Endothelial cell of umbilical vein (primary cell): ENCODE measurements around the gene CMC1. TPM values are rescaled to one million over a fixed set of nuclear protein-coding genes. Genes with fewer than 3 reads are reported as not detected.

Source experiments
- BruUV-seq: library from RNA; stranded (reverse); fragments of 400-500 nt; replicated peaks from 2 replicates; lab custom pipeline; 2021; lab: Mats Ljungman, UMichigan
- CTCF ChIA-PET: fragments of 300-600, 350-600 bp; sonication (Branson Sonifier 250); formaldehyde crosslinking; loops from one replicate; lab custom pipeline; 2021; ENCODE audit warnings: antibody characterized with exemption, inconsistent platforms; lab: Charles Lee
- POLR2A ChIA-PET: fragments of 300-600, 350-600 bp; sonication (Branson Sonifier 250); formaldehyde crosslinking; loops from one replicate; lab custom pipeline; 2021; ENCODE audit warnings: antibody characterized with exemption, inconsistent platforms; lab: Charles Lee
- DNase-seq: peaks from one replicate; pipeline ENCODE4 v3.0.0-alpha.2; 2011; ENCODE audit warnings: low read depth, low spot score
- FAIRE-seq: peaks from 2 replicates; lab custom pipeline; 2011; peaks lifted over from hg19 to GRCh38; lab: Jason Lieb, UNC
- H2AFZ ChIP-seq: 2 replicates; pipeline ENCODE4 v1.6.0; 2012; ENCODE audit warnings: low read depth, low read length, control low read depth, inconsistent platforms
- H3K27ac ChIP-seq: 2 replicates; pipeline ENCODE4 v1.5.1; 2011; ENCODE audit warnings: low read depth, mild to moderate bottlenecking, control low read depth, low read length, moderate library complexity; ENCODE audit not compliant: insufficient read depth
- H3K27me3 ChIP-seq, 2 experiments: 2 replicates each; pipeline versions ENCODE4 v1.6.0 to v1.6.1; 2011; ENCODE audit warnings: low read length in 2 of 2, mixed read lengths in 1 of 2; ENCODE audit not compliant: control insufficient read depth in 2 of 2, insufficient read depth in 2 of 2
- H3K36me3 ChIP-seq, 2 experiments: 2 replicates in 1 of 2; 3 replicates in 1 of 2; pipeline ENCODE4 v1.5.1; 2011; ENCODE audit warnings: low read length in 2 of 2, mild to moderate bottlenecking in 1 of 2, moderate library complexity in 1 of 2; ENCODE audit not compliant: control insufficient read depth in 2 of 2, insufficient read depth in 2 of 2; ENCODE audit errors: extremely low read depth in 1 of 2
- H3K4me1 ChIP-seq: 3 replicates; pipeline ENCODE4 v1.5.1; 2011; ENCODE audit warnings: mild to moderate bottlenecking, low read length; ENCODE audit not compliant: control insufficient read depth, insufficient read depth; ENCODE audit errors: extremely low read depth
- H3K4me2 ChIP-seq: 2 replicates; pipeline ENCODE4 v1.6.1; 2011; ENCODE audit warnings: low read length, control low read depth, mixed read lengths; ENCODE audit not compliant: insufficient read depth
- H3K4me3 ChIP-seq, 3 experiments: fragments of 200-600 bp in 1 of 3; sonication (generic), shearing (Covaris generic) in 1 of 3; replicated peaks in 1 of 3; 2 replicates each; pipeline ENCODE4 v1.5.1; 2011 to 2016; ENCODE audit warnings: control low read depth in 3 of 3, low read length in 3 of 3, mild to moderate bottlenecking in 2 of 3, inconsistent platforms in 1 of 3, low read depth in 1 of 3, moderate library complexity in 1 of 3; ENCODE audit not compliant: insufficient read depth in 1 of 3
- H3K79me2 ChIP-seq: 2 replicates; pipeline ENCODE4 v1.6.0; 2012; ENCODE audit warnings: low read length, inconsistent platforms; ENCODE audit not compliant: control insufficient read depth, insufficient read depth
- H3K9ac ChIP-seq: replicated peaks from 2 replicates; pipeline ENCODE3; 2011; ENCODE audit warnings: low read length, control low read depth; ENCODE audit not compliant: insufficient read depth; ENCODE audit errors: extremely low read depth
- H3K9me1 ChIP-seq: replicated peaks from 3 replicates; pipeline ENCODE4 v1.6.0; 2011; ENCODE audit warnings: mild to moderate bottlenecking, low read length; ENCODE audit not compliant: control insufficient read depth, insufficient read depth; ENCODE audit errors: extremely low read depth
- H3K9me3 ChIP-seq: replicated peaks from 2 replicates; pipeline ENCODE4 v1.5.1; 2012; ENCODE audit warnings: low read length, inconsistent platforms; ENCODE audit not compliant: control insufficient read depth, insufficient read depth
- H4K20me1 ChIP-seq: replicated peaks from 2 replicates; pipeline ENCODE3; 2011; ENCODE audit warnings: mild to moderate bottlenecking, low read length; ENCODE audit not compliant: control insufficient read depth, insufficient read depth; ENCODE audit errors: extremely low read depth
- EZH2 ChIP-seq: IDR thresholded peaks from 2 replicates; pipeline ENCODE4 v1.6.1; 2012; ENCODE audit warnings: borderline replicate concordance, low read depth, mild to moderate bottlenecking, moderate library complexity, low read length, inconsistent platforms; ENCODE audit not compliant: severe bottlenecking
- FOS ChIP-seq: IDR thresholded peaks from 2 replicates; pipeline ENCODE4 v1.6.1; 2011; ENCODE audit warnings: mild to moderate bottlenecking, low read length, moderate library complexity, borderline replicate concordance; ENCODE audit not compliant: insufficient read depth
- GATA2 ChIP-seq: IDR thresholded peaks from 2 replicates; pipeline ENCODE4 v1.7.0; 2011; ENCODE audit warnings: low read depth, mild to moderate bottlenecking, moderate library complexity, mixed read lengths, low read length; ENCODE audit not compliant: insufficient read length, insufficient read depth
- JUN ChIP-seq: IDR thresholded peaks from 2 replicates; pipeline ENCODE4 v1.6.1; 2011; ENCODE audit warnings: borderline replicate concordance, low read depth; ENCODE audit not compliant: insufficient read length, insufficient read depth
- MAX ChIP-seq: IDR thresholded peaks from 2 replicates; pipeline ENCODE4 v1.6.1; 2011; ENCODE audit not compliant: insufficient read depth, insufficient read length
- MYC ChIP-seq: IDR thresholded peaks from one replicate; pipeline ENCODE4 v1.6.1; 2011; ENCODE audit warnings: mild to moderate bottlenecking, low read depth, low read length
- POLR2A ChIP-seq: IDR thresholded peaks from 2 replicates; pipeline ENCODE4 v1.6.1; 2012; ENCODE audit warnings: low read depth, mild to moderate bottlenecking, control low read depth, low read length
- POLR2AphosphoS5 ChIP-seq: IDR thresholded peaks from 2 replicates; pipeline ENCODE4 v1.6.1; 2012; ENCODE audit warnings: low read depth, mild to moderate bottlenecking, control low read depth, low read length, moderate library complexity; ENCODE audit not compliant: insufficient read depth
- dilution Hi-C: fragments of 300-500 bp; cut with MboI; formaldehyde crosslinking; loops from one replicate; pipeline ENCODE4 v1.15.0; 2019; ENCODE audit warnings: low sequenced_read_pairs; ENCODE audit not compliant: extremely low pct_ligation_motif_present
- intact Hi-C: fragments of 100-400 bp; cut with micrococcal nuclease; formaldehyde crosslinking; loops from one replicate; pipeline ENCODE4 v1.10.0; 2022
- polyA plus RNA-seq, 4 experiments: library from polyadenylated mRNA; depleted of rRNA in 3 of 4; stranded (reverse) in 3 of 4; unstranded in 1 of 4; fragments of >200 nt; gene quantifications; 2 replicates each; pipeline versions ENCODE4 v1.2.1 to v1.2.3, GENCODE V29; 2011 to 2012; ENCODE audit warnings: missing spikeins in 1 of 4
- total RNA-seq: library from RNA; stranded (reverse); gene quantifications from 2 replicates; pipeline ENCODE4 v1.2.3, GENCODE V29; 2021

The CMC1 gene
- total and polyA plus RNA-seq, 2 donors (not counting 3 experiments of a cell fraction or from before 2014, with no cell fraction given), result 13.1 to 18.6 TPM

- FAIRE-seq (no peak), DNase-seq (no peak)
- Histone ChIP-seq H3K9me1 (no peaks in the 10 kb centered on the region), H3K9ac (no peak overlapping the region), H4K20me1 (peaks cover 2% of the 10 kb centered on the region), H3K27me3 (no peaks in the 10 kb centered on the region), H3K27ac (no peak overlapping the region), H3K4me2 (no peak overlapping the region), H2AFZ (no peak overlapping the region), H3K9me3 (no peaks in the 10 kb centered on the region), H3K4me1 (peaks cover 16% of the 10 kb centered on the region), H3K36me3 (no peaks in the 10 kb centered on the region), H3K79me2 (peaks cover 35% of the 10 kb centered on the region), H3K4me3 (no peak overlapping the region)
- CTCF ChIA-PET, result no interaction called here
- dilution Hi-C loops (no loop called here), intact Hi-C loops (loop anchor here (10.0 kb wide), 1 partner anchor 891 kb away; no protein-coding TSS in a partner anchor)
- TF ChIP-seq EZH2 (no peak), JUN (no peak), MYC (no peak), MAX (no peak), POLR2AphosphoS5 (no peak), POLR2A (no peak), GATA2 (no peak), FOS (no peak)
- BruUV-seq, result no TSS peak
- POLR2A ChIA-PET, result no interaction called here
Measured at GRCh38 chr3:28345690-28346089, 104.3 kb downstream of the CMC1 start.
